WI38 (cell line): ENCODE data around the gene MED13L.

Source experiments
- H3K4me3 ChIP-seq: 2 replicates; pipeline ENCODE4 v1.5.1; 2011; ENCODE audit warnings: low read depth, mild to moderate bottlenecking, control low read depth, low read length
- TF ChIP-seq, protein P1 (sequence below): IDR thresholded peaks from 2 replicates; pipeline ENCODE4 v1.5.1; 2012; ENCODE audit warnings: low read depth, mild to moderate bottlenecking, control low read depth, low read length

The MED13L gene

DNA sequence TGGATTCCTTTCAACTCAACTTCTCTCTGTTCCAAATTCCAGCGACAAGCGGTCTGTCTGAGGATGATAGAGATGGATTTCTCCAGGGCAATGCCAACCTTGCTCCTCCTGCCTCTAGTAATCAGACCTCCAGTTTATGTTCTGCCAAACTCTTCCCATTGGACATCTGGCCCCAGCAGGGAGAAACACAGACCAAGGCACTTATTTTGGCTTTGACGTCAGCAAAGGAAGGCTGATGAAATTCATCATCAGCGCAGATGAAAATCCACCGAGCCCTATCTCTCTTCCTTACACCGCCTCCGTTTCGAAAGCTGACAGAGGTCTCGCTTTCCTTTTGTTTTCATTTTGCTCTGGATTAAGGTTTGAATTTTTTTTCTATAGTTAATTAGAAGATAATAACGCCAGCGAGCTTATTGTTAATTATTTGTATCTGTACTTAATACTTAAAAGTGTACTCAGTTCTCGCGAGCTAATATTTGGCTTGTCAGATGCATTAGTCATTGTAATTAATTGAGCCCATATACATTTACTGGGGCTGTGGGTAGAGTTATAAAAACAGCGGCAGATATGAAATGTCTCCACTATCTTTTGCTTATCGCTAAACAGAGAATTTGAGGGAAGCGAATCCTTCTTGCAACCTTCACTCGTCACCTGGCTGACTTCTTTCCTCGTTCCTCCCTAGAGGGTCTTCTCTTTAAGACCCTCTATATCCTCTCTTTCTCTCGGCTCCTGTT, 35.9 kb upstream of the MED13L start:
- TF ChIP-seq, protein P1, sequence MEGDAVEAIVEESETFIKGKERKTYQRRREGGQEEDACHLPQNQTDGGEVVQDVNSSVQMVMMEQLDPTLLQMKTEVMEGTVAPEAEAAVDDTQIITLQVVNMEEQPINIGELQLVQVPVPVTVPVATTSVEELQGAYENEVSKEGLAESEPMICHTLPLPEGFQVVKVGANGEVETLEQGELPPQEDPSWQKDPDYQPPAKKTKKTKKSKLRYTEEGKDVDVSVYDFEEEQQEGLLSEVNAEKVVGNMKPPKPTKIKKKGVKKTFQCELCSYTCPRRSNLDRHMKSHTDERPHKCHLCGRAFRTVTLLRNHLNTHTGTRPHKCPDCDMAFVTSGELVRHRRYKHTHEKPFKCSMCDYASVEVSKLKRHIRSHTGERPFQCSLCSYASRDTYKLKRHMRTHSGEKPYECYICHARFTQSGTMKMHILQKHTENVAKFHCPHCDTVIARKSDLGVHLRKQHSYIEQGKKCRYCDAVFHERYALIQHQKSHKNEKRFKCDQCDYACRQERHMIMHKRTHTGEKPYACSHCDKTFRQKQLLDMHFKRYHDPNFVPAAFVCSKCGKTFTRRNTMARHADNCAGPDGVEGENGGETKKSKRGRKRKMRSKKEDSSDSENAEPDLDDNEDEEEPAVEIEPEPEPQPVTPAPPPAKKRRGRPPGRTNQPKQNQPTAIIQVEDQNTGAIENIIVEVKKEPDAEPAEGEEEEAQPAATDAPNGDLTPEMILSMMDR, result no peak
- H3K4me3 ChIP-seq, result no peak overlapping the region

DNA sequence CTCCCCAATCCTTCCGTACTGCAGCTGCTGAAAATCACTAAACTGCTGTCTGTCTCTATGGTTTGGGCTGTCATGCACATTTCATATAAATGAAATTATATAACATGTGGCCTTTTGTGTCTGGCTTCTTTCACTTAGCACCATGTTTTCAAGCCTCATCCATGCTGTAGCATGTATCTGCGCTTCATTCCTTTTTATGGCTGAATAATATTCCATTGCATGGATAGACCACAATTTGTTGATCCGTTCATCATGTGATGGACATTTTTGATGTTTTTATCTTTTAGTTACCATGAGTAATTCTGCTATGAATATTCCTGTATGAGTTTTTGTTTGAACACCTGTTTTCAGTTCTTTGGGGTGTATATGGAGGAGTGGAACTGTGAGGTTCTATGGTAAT, 32.6 kb upstream of the MED13L start:
- H3K4me3 ChIP-seq, result no peak overlapping the region
- TF ChIP-seq, protein P1, result no peak

DNA sequence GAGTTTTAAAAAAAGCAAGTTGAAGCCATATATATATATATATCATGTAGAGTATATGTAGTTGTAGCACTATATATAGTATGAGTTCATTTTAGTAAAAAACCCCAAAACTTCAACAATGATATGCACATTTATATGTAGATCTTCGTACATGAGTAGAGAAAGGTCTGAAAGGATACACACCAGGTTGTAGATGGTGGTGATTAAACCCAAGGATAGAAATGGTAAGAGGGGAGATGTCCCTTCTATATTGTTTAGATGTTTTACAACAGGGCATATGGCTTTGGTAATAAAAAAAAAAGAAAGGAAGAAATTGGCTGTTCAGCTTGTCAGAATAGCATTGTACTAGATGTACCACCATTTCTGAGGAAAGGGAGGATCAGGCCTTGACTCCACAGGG, 31.9 kb upstream of the MED13L start:
- H3K4me3 ChIP-seq, result no peak overlapping the region
- TF ChIP-seq, protein P1, result no peak

DNA sequence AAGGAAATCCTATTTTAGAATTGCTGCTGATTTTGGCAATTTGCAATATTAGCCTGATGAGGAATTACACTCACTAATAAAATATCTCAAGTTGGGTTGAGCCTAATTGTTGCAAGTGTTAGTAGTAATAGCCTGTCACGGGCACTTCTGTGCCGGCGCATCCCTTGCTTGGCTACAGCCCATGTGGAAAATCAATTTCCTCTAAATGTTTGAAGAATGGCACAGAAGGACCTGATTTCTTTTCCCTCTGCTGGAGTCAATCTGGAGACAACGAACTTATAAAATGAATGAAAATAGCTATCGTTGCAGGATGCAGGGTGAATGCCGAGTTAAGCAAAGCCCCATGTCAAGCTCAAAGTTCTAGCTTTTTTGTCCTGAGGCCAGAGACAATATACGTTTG, 31.2 kb upstream of the MED13L start:
- TF ChIP-seq, protein P1, result no peak
- no peak overlapping the region for H3K4me3 ChIP-seq

DNA sequence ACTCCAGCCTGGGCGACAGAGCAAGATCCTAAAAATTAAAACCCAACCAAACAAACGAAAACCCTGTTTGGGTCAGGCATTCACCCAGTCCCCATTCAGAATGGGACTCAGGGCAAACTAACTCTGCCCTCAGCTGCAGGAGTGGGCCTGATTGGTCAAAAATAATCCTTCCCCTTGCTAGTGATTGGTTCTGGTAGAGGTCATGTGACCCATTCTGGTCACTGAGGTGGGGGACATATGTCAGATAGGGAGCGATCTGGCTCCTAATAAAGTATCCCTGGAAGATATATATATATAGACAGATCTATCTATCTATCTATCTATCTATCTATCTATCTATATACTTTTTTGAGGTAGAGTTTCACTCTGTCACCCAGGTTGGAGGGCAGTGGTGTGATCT, 29.5 kb upstream of the MED13L start:
- TF ChIP-seq, protein P1, result no peak
- no peak overlapping the region for H3K4me3 ChIP-seq

DNA sequence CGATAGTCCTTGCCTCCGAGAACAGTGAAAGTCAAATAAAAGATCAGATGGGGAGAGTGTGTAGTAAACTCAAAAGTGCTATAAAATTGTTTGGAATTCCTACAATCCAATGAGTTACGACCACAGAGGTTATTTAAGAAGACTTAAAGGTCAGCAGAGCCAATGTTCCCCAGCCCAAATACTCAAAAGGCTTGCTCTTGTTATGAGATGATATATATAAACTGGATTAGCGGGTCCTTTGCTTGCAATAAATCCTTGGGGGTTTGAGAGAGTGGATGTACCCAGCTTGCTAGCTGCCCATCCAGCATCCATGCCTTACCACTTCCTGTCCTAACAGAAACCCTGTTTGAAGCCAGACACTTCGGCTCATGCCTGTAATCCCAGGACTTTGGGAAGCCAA, 29.0 kb upstream of the MED13L start:
- H3K4me3 ChIP-seq, result no peak overlapping the region
- TF ChIP-seq, protein P1, result no peak

DNA sequence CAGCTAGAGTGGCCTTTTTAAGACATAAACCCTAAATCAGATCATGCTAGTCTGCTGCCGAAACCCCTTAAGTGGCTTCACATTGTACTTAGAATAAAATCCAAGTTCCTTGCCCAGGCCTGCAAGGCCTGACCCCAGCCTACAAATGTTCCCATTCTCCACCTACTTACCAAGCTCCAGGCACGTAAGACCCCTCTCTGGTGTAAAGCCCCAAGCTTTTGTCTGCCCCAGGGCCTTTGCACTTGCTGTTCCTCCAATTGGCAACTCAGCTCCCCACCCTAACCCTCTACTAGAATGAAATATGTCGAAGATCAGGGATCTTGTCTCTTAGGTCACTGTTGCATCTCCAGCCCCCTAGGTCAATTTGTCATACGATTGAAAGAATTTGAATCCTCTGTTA, 27.1 kb upstream of the MED13L start:
- no peak overlapping the region for H3K4me3 ChIP-seq
- TF ChIP-seq, protein P1, result no peak
